Suprapubic skin (tissue), 4 donors: Measurements from ENCODE around the gene HBA1.

Experiments
- CTCF ChIP-seq, 2 donors: fragments of 200-600 bp in 1 of 2; fragments of 450-650 bp in 1 of 2; sonication (generic) in 1 of 2; IDR thresholded peaks; one replicate each; pipeline ENCODE4 v1.5.1; 2016 to 2019; ENCODE audit warnings: antibody characterized with exemption in 2 of 2, mild to moderate bottlenecking in 1 of 2, moderate library complexity in 1 of 2
- EP300 ChIP-seq: sonication (generic); formaldehyde crosslinking; IDR thresholded peaks from one replicate; pipeline ENCODE4 v1.6.1; 2017; ENCODE audit warnings: antibody characterized with exemption
- POLR2A ChIP-seq, 2 donors: fragments of 450-650 bp; IDR thresholded peaks; one replicate each; pipeline ENCODE4 v1.6.1; 2017; ENCODE audit warnings: antibody characterized with exemption in 2 of 2, mild to moderate bottlenecking in 2 of 2, moderate library complexity in 2 of 2
- POLR2AphosphoS5 ChIP-seq, 3 donors: sonication (generic); formaldehyde crosslinking; IDR thresholded peaks; one replicate each; pipeline ENCODE4 v1.6.1; 2017; ENCODE audit warnings: antibody characterized with exemption in 3 of 3

GRCh38 chr16:193441-193840 lies 17.0 kb downstream of the HBA1 start:
- TF ChIP-seq POLR2A (IDR thresholded peaks at IDR 0.05), result no peak
- TF ChIP-seq EP300, result no peak
- no peak for TF ChIP-seq CTCF (IDR thresholded peaks at IDR 0.05)
- no peak for TF ChIP-seq POLR2AphosphoS5 (IDR thresholded peaks at IDR 0.05)
